NB4 (cell line): ENCODE results near the gene C16orf96.

ENCODE experiments used
- DNase-seq: peaks from one replicate; pipeline ENCODE4 v3.0.0; 2010; ENCODE audit warnings: low read depth
- H3K4me3 ChIP-seq: one replicate; pipeline ENCODE4 v1.5.1; 2011; ENCODE audit warnings: mild to moderate bottlenecking, low read depth, low read length, moderate library complexity
- MYC ChIP-seq: IDR thresholded peaks from 2 replicates; pipeline ENCODE4 v1.6.1; 2011; ENCODE audit warnings: low read depth, low read length
- POLR2A ChIP-seq: IDR thresholded peaks from 2 replicates; pipeline ENCODE4 v1.6.1; 2011; ENCODE audit warnings: mild to moderate bottlenecking; ENCODE audit not compliant: insufficient read length; ENCODE audit errors: extremely low read depth
- TF ChIP-seq, protein P1 (sequence below): IDR thresholded peaks from one replicate; pipeline ENCODE4 v1.5.1; 2012; ENCODE audit warnings: low read depth, low read length
- TF ChIP-seq, protein P2 (sequence below): IDR thresholded peaks from 2 replicates; pipeline ENCODE4 v1.6.1; 2011; ENCODE audit warnings: low read depth, low read length

Gene C16orf96

DNA sequence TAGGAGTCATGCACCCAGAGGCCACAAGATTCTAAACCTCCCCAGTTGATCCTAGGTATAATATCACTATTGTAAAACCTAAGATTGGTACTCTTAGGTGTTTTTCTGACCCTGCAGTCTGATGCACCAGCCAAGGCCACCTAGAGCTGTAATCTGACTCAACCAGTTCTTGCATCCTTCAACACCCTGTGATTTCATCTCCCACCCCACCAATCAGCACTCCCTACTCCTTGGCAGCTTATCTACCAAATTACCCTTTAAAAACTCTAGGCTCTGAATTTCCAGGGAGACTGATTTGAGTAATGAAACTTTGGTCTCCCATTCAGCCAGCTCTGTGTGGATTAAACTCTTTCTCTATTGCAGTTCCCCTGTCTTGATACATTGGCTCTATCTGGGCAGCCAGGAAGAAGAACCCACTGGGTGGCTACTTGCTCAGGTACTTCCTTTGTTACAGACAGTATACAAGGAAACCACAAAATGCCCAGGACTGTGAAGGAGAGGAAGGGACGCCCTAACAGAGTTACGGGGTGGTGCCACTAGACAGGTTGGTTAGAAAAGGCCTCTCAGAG is 16.3 kb upstream of the C16orf96 start:
- H3K4me3 ChIP-seq = no peak overlapping the region
- TF ChIP-seq, protein P1, sequence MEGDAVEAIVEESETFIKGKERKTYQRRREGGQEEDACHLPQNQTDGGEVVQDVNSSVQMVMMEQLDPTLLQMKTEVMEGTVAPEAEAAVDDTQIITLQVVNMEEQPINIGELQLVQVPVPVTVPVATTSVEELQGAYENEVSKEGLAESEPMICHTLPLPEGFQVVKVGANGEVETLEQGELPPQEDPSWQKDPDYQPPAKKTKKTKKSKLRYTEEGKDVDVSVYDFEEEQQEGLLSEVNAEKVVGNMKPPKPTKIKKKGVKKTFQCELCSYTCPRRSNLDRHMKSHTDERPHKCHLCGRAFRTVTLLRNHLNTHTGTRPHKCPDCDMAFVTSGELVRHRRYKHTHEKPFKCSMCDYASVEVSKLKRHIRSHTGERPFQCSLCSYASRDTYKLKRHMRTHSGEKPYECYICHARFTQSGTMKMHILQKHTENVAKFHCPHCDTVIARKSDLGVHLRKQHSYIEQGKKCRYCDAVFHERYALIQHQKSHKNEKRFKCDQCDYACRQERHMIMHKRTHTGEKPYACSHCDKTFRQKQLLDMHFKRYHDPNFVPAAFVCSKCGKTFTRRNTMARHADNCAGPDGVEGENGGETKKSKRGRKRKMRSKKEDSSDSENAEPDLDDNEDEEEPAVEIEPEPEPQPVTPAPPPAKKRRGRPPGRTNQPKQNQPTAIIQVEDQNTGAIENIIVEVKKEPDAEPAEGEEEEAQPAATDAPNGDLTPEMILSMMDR = no peak
- TF ChIP-seq, protein P2, sequence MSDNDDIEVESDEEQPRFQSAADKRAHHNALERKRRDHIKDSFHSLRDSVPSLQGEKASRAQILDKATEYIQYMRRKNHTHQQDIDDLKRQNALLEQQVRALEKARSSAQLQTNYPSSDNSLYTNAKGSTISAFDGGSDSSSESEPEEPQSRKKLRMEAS = no peak
- no peak for TF ChIP-seq MYC
- TF ChIP-seq POLR2A = no peak
- no peak for DNase-seq

DNA sequence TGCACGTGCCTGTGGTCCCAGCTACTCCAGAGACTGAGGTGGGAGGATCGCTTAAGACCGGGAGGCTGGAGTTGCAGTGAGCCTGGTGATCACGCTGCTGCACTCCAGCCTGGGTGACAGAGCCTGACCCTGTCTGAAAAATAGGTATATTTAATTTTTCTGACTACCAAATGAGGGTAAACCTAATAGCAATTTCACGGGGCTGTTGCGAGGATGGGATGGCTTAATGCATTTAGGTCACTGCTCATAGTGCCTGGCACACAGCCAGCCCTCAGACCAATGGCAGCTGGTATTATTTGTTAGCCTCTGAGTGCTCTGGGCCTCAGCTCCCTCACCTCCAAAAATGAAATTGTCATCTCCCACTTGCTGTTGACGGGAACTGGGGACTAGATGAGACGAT is 11.7 kb upstream of the C16orf96 start:
- DNase-seq = no peak
- TF ChIP-seq, protein P2 = no peak
- TF ChIP-seq, protein P1 = no peak
- TF ChIP-seq POLR2A (no peak), MYC (no peak)
- no peak overlapping the region for H3K4me3 ChIP-seq

DNA sequence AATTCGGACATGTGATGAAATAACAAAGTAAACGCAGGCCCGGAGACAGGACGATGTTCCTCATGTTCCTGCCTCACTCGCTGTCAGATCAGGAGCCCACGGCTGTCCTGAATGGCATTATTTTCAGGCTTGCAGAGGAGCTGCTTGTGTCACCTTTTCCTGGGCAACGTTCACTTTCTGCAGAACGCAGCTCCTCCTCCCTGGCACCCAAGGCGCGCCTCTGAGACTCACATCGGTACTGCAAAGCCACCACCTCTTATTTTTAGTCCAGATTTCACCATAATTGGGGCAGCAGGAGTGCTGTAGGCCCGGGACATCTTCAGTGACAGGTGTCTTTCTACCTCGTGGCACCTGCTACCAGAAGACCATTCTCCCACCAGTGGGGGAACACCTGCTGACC is 8.0 kb upstream of the C16orf96 start:
- H3K4me3 ChIP-seq = no peak overlapping the region
- no peak for DNase-seq
- TF ChIP-seq, protein P1 = no peak
- TF ChIP-seq POLR2A (no peak), MYC (no peak)
- TF ChIP-seq, protein P2 = no peak

DNA sequence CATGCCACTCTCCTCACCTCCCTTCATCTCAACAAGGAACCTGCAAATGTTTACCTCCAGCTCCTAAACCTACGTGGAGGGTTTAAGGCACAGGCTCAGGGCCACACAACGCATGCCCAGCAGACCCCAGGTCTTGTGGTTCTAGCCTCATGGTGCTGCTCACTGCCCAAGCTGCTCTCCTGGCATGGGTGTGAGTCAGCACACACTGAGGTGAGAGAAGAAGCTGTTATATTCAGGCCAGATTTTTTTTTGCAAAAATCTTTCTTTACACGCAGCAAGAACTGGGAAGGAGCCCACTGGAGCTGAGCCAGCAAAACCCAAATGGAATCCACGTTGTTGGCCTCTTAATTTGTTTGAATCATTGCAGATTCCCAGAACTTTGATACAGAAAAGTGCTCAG is 5.5 kb upstream of the C16orf96 start:
- DNase-seq = no peak
- no peak overlapping the region for H3K4me3 ChIP-seq
- TF ChIP-seq, protein P1 = no peak
- TF ChIP-seq POLR2A = no peak
- TF ChIP-seq, protein P2 = no peak

DNA sequence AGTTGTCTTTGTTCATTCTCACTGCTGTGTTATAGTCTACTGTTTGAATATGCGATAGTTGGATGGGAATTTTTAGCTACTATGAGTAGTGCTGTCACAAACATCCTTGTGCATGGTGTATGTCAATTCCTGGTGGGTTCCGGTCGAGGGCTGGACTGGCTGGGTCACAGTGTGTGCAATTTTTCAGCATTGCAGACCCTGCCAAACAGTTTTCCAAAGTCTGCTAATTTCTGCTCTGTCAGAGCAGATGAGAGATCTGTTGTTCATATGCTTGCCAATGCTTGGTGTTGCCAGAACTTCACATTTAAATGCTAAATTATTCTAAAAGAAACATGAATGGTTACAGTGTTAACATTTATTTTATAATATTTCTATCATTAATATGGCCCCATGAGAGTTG is 3.6 kb upstream of the C16orf96 start:
- DNase-seq = no peak
- no peak overlapping the region for H3K4me3 ChIP-seq
- TF ChIP-seq, protein P2 = no peak
- TF ChIP-seq POLR2A = no peak
- TF ChIP-seq MYC = no peak
- TF ChIP-seq, protein P1 = no peak

DNA sequence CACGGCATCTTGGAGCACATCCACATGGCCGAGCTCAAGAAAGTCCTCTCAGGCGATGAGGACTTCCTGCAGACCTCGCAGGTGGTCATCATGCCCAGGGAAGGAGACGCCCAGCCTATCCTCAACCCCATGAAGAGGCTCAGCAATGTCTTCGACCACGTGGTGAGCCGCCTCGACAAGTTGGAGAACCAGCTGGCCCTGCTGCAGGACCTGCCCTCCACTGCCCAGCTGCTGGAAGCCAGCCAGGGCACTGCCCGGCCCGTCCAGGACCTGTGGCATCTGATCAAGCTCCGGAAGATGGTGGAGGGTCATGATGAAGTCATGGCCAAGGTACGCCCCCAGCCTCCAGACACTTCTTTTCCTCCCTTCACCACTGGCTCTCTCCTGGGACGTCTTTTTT is 440 bp downstream of the C16orf96 start:
- no peak for DNase-seq

More for the DNA sequence above, 440 bp downstream of the C16orf96 start:
- TF ChIP-seq MYC = no peak
- TF ChIP-seq POLR2A = no peak
- TF ChIP-seq, protein P2 = no peak
- TF ChIP-seq, protein P1 = no peak
- H3K4me3 ChIP-seq = no peak overlapping the region
